NCI-H1048 (cell line): Measurements from ENCODE around the gene GRPR.

Experiments used
- DNase-seq: peaks from one replicate; lab custom pipeline; 2025; lab: John Stamatoyannopoulos, UW

The GRPR gene

DNA sequence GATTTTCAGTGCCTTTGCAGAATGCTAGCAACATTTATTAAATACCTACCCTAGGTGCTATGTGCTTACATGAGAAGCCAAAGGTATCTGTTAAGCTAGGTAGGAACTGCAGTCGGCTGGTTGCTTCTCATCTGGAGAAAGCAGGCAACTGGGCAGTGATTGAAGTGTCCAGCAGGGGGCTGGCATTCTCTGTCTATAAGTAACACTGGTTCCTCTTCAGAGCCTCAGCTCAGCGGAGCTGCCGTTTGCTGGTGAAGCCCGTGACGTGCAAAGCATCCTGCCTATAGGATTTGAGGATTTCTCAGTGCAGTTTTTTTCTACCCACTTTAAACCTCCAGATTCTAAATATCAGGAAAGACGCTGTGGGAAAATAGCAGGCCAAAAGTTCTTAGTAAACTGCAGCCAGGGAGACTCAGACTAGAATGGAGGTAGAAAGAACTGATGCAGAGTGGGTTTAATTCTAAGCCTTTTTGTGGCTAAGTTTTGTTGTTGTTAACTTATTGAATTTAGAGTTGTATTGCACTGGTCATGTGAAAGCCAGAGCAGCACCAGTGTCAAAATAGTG, at the start of gene GRPR:
Gene GRPR (plus strand): TSS at position 344 of the 565 bp plus-strand sequence. CDS start 389 bp downstream, outside the sequence.
- peak; percentile 67 for DNase-seq

DNA sequence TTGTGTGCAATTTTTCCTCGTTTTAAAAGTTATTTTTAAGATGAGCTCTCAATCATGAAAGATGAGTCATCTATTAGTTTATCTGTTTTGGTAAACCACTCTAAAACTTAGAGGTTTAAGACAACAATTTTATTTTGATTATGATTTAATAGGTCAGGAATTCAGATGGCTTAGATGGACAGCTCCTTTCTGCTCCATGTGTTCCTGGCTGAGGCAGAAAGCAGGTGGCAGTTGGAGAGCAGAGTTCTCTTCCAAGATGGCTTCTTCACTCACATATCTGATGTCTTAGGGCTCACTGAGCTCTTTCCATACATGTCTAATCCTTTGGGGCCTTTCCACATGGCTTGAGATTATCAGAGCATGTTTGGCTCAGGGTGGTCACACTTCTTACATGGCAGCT, 48.3 kb upstream of the GRPR start:
- no peak for DNase-seq

DNA sequence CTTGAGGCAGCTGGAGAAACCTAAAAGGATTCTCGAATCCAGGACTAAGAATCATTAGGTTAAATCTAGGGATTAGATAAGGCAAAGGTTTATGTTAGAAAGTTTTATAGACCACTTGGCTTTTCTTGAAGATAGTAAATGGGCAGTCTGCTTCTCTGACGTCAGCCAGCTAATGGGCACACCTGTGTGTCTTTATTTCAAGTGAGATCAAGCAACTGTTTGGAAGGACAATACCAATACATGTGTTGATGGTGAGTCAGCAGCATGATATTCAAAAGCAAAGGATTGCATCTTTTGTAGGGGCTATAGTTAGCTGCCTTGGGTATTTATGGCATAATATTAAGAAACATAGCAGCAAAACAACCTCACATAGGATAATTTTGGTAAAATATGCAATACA, 46.5 kb upstream of the GRPR start:
- no peak for DNase-seq

DNA sequence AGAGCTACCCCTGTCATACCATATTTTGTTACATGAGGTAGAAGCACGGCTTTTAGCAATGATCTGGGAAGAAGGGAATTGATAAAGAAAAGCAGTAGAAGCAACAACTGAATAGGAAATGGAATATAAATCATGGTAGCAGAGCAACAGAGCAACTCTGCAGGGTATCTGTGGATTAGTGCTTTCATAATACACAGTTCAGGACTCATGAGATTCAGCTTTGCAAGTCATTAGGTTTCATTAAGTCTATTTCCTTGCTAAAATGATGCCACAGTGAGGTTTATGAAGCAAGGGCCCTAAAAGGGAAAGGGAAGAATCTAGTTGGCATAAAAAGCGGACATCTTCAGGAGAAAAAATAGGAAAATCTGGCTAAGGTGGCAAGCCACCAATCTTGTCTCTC, 45.6 kb upstream of the GRPR start:
- no peak for DNase-seq

- no peak for DNase-seq
These were observed 42.0 kb upstream of the GRPR start for GRCh38 chrX:16081357-16081756.

- no peak for DNase-seq
These were observed 40.8 kb upstream of the GRPR start for GRCh38 chrX:16082470-16083085.

- DNase-seq = no peak
These were observed 36.3 kb upstream of the GRPR start for GRCh38 chrX:16087076-16087475.

- no peak for DNase-seq
These were observed 34.3 kb upstream of the GRPR start for GRCh38 chrX:16089086-16089485.

- no peak for DNase-seq
These were observed 27.2 kb upstream of the GRPR start for GRCh38 chrX:16096141-16096540.

- DNase-seq = no peak
These were observed 22.7 kb upstream of the GRPR start for GRCh38 chrX:16100673-16101072.

- DNase-seq = no peak
These were observed 21.8 kb upstream of the GRPR start for GRCh38 chrX:16101581-16101980.

- DNase-seq = no peak
These were observed 19.7 kb upstream of the GRPR start for GRCh38 chrX:16103625-16104024.

GRCh38 chrX:16112428-16112827, 10.9 kb upstream of the GRPR start:
- DNase-seq = no peak

- DNase-seq = no peak
These were observed 9.3 kb upstream of the GRPR start for GRCh38 chrX:16113978-16114565.

DNA sequence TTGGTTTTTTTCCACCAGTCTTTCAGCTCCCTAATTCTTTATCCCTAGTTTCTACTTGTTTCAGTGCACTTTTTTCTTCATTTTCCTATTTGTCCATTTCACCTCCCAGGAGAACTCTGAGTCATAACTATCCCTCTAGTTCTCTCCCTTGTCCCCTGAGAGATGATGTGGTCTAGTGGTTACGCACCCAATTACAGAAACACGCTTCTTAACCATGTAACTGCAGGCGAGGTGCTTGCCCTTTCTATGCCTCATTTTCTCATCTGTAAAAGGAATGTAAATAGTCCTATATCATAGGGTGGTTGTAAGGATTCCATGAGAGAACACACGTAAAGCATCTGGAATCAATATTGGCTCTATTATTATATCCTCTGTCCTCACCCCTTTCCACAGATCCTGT, 8.8 kb upstream of the GRPR start:
- no peak for DNase-seq

DNA sequence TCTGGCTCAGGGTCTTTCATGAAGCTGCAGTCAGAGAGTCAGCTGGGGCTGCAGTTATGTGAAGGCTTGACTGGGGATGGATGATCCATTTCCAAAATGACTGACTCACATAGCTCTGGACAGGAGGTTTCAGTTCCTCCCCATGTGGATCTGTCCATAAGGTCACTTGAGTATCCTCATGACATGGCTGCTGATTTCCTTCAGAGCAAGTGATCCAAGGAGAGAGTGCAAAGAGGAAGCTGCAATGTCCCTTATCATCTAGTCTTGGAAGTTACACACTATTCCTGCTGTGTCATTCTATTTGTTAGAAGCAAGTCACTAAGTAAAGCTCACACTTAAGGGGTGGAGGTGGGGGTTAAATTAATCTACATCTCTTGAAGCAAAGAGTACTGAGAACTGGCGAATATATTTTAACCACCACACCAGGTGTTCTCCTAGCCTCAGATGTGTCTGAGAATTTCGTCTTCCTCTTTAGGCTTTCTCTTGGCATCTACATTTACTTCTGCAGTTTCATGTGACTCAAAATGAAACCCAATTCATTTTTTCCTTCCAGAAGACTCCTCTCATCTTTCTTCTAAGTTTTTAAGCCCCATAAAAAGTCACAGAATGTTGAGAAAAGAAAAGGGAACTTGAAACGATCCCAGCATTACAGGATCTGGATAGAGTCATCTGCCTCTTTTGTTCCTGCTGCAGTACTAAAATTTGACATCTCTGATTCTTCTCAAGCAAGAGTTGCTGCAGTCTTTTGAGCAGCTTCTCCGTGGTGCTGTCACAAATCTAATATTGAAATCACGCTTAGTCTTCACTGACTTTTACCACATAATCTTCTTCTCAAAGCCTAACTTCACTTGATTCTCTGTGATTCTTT, 3.8 kb upstream of the GRPR start:
- no peak for DNase-seq

GRCh38 chrX:16120431-16120830, 2.9 kb upstream of the GRPR start:
- no peak for DNase-seq

GRCh38 chrX:16124201-16124600, 836 bp downstream of the GRPR start:
- DNase-seq = no peak

- no peak for DNase-seq
These were observed 2.3 kb downstream of the GRPR start for GRCh38 chrX:16125520-16126149.

- DNase-seq = no peak
These were observed 7.3 kb downstream of the GRPR start for GRCh38 chrX:16130707-16131106.

GRCh38 chrX:16134936-16135335, 11.6 kb downstream of the GRPR start:
- DNase-seq = no peak

GRCh38 chrX:16136080-16136479, 12.7 kb downstream of the GRPR start:
- DNase-seq = no peak
